WERI-Rb-1 (cell line): ENCODE measurements around the gene MYO18A.
A peak's percentile ranks its signal among the peaks of the same experiment; 100 is the strongest.

Experiments used
- DNase-seq: peaks from one replicate; pipeline ENCODE4 v3.0.0-alpha.2; 2020
- H3K27ac ChIP-seq: fragments of 250-450 bp; sonication (Bioruptor Pico); 2 replicates; pipeline ENCODE4 v1.5.1; 2020; ENCODE audit warnings: mild to moderate bottlenecking, moderate library complexity
- H3K27me3 ChIP-seq: fragments of 250-450 bp; sonication (Bioruptor Pico); 2 replicates; pipeline ENCODE4 v1.5.1; 2021; ENCODE audit warnings: mild to moderate bottlenecking, low read depth, moderate library complexity; ENCODE audit not compliant: insufficient read depth, severe bottlenecking
- H3K36me3 ChIP-seq: fragments of 250-450 bp; sonication (Bioruptor Pico); 2 replicates; pipeline ENCODE4 v1.5.1; 2020; ENCODE audit warnings: mild to moderate bottlenecking, moderate library complexity
- H3K4me3 ChIP-seq: 2 replicates; pipeline ENCODE4 v1.5.1; 2011; ENCODE audit warnings: low read depth, mild to moderate bottlenecking, control low read depth, low read length
- H3K9me3 ChIP-seq: fragments of 250-450 bp; sonication (Bioruptor Pico); 2 replicates; pipeline ENCODE4 v1.5.1; 2021; ENCODE audit warnings: mild to moderate bottlenecking, moderate library complexity; ENCODE audit not compliant: severe bottlenecking
- TF ChIP-seq, protein P1 (sequence below): IDR thresholded peaks from 2 replicates; pipeline ENCODE4 v1.5.1; 2011; ENCODE audit warnings: low read depth, mild to moderate bottlenecking, control low read depth, inconsistent platforms, low read length

MYO18A gene

DNA sequence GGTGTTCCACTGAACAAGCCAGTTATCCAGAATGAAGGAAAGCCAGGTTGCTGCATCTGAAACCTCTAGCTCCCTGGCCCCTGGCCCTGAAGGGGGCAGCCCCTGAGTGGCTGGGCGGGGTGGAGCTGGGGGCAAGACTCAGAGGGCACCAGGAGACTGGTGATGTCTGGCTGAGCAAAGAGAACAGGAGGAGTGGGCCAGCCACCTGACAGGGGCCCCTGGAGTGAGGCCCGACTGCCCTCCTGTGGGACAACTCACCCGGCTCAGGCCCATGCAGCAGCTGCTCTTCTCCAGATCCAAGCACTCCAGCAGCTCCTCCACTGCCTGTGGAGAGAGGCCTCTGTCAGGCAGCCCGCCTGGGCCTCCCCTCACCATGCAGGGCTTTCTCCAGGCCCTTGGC lies 76.9 kb downstream of the MYO18A start:
- H3K27ac ChIP-seq, result no peak overlapping the region

DNA sequence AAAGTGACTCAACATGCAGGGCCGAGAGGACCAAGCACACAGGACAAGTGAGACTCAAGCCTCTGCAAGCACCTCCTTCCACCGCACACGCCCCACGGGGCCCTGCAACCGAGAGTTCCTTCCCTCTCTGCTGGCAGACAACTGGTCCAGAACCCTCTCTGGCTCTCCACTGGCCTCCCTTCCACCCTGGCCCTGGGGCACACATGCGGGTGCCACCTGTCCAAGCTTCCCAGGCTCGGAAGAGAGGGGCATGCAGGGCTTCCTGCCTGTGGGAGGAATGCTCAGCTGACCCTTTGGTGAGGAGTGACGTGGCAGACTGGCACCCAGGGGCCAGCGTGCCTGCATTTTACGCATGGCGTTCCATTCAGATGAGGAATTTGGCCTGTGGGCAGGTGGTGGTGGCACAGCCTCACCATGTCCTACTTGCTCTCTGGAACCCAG lies 77.4 kb downstream of the MYO18A start:
- no peaks in the 10 kb centered on the region for H3K9me3 ChIP-seq
- DNase-seq, result no peak
- TF ChIP-seq, protein P1, sequence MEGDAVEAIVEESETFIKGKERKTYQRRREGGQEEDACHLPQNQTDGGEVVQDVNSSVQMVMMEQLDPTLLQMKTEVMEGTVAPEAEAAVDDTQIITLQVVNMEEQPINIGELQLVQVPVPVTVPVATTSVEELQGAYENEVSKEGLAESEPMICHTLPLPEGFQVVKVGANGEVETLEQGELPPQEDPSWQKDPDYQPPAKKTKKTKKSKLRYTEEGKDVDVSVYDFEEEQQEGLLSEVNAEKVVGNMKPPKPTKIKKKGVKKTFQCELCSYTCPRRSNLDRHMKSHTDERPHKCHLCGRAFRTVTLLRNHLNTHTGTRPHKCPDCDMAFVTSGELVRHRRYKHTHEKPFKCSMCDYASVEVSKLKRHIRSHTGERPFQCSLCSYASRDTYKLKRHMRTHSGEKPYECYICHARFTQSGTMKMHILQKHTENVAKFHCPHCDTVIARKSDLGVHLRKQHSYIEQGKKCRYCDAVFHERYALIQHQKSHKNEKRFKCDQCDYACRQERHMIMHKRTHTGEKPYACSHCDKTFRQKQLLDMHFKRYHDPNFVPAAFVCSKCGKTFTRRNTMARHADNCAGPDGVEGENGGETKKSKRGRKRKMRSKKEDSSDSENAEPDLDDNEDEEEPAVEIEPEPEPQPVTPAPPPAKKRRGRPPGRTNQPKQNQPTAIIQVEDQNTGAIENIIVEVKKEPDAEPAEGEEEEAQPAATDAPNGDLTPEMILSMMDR, result no peak
- no peak overlapping the region for H3K4me3 ChIP-seq
- peak overlapping the region; percentile 47 for H3K27ac ChIP-seq
- peaks cover 20% of the 10 kb centered on the region for H3K36me3 ChIP-seq
- H3K27me3 ChIP-seq, result no peaks in the 10 kb centered on the region

More for the DNA sequence above, 76.9 kb downstream of the MYO18A start:
- no peak for DNase-seq
- TF ChIP-seq, protein P1, result 0 out of 2 replicates have a peak, but pooled peaks have one; percentile 9
- Histone ChIP-seq H3K36me3 (peaks cover 15% of the 10 kb centered on the region), H3K9me3 (no peaks in the 10 kb centered on the region), H3K4me3 (no peak overlapping the region), H3K27me3 (no peaks in the 10 kb centered on the region)

DNA sequence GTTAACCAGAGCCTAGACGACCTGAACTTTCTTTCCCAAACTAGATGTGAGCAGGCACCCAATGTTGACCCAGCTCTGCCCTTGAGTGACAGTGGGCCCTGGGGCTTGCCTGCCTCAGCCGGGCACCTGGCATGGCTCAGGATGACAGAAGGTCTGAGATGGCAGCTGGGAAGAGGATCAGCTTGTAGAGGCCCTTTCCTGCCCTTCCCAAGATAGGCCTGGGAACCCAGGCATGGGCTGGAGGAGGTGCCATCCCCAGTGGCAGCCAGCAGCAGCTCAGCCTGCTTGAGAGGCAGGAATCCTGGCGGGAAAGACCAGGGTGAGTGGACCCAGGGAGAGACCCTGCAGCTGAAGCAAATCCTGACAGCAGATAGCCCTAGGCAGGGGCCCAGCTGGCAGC lies 78.2 kb downstream of the MYO18A start:
- TF ChIP-seq, protein P1, result no peak
- H3K27ac ChIP-seq, result peak overlapping the region; percentile 47
- no peaks in the 10 kb centered on the region for H3K27me3 ChIP-seq
- no peak overlapping the region for H3K4me3 ChIP-seq
- peak; percentile 50 for DNase-seq
- H3K36me3 ChIP-seq, result peaks cover 26% of the 10 kb centered on the region
- H3K9me3 ChIP-seq, result no peaks in the 10 kb centered on the region

DNA sequence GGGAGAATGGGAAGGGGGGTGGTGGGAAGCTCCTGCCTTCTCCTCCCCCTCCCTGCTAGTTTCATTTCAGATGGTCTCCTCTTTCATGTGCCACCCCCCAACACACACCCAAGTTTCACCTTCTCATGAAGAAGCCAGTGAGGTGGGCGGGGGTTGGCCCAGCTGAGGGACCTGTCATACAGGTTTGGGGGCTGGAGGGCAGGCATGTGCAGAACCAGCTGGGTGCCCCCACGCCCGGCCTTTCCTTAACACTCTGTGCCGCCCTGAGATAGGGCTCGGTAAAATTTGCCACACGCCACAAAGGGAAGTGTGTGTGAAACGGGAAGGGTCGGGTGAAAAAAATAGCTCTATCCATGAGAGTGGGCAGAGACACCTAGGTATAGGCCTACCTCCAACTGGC lies 79.9 kb downstream of the MYO18A start:
- H3K27ac ChIP-seq, result no peak overlapping the region
- H3K27me3 ChIP-seq, result no peaks in the 10 kb centered on the region
- DNase-seq, result no peak
- no peak overlapping the region for H3K4me3 ChIP-seq
- TF ChIP-seq, protein P1, result no peak
- H3K36me3 ChIP-seq, result peaks cover 38% of the 10 kb centered on the region
- no peaks in the 10 kb centered on the region for H3K9me3 ChIP-seq

DNA sequence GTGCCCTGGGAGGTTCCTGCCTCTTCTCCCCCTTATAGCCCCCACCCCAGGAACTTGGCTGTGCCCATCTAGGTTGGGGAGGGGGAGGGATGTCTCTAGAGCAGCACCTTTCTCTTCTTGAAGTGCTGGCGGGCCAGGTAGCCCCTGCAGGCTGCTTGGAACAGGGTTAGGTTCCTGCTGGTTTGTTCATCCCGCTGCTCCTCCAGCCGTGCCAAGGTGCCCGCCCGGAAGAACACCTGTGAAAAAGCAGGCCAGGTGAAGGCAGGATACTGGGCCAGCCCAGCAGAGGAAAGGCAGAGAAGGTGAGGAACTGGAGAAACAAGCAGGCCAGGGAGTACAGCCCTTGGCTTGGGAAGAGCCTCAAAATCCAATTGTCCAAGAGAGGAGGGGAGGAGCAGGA lies 80.7 kb downstream of the MYO18A start:
- TF ChIP-seq, protein P1, result no peak
- no peak overlapping the region for H3K27ac ChIP-seq
- no peak overlapping the region for H3K4me3 ChIP-seq
- DNase-seq, result no peak
- peaks cover 46% of the 10 kb centered on the region for H3K36me3 ChIP-seq
- H3K9me3 ChIP-seq, result no peaks in the 10 kb centered on the region
- H3K27me3 ChIP-seq, result no peaks in the 10 kb centered on the region

DNA sequence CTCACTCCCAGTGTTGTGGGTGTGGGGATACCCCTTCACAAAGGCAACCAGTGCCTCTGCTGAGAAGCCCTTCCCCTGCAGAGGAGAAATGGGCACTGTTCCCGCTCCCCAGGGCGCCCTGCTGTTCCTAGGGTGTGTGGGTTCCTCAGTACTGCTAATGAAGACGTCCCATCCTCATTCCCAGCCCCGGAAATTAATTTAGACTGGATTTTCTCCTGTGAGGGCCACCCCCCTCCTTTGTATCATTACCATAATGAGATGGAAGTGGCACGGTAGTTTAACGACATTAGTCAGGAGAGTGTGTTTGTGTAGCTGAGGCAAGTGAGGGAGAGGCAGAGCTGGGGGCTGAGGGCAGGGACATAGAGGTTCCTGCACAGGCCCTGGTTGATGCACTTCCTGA lies 84.1 kb downstream of the MYO18A start:
- DNase-seq, result no peak
- TF ChIP-seq, protein P1, result no peak
- no peak overlapping the region for H3K27ac ChIP-seq
- no peak overlapping the region for H3K4me3 ChIP-seq
- no peaks in the 10 kb centered on the region for H3K9me3 ChIP-seq
- H3K27me3 ChIP-seq, result no peaks in the 10 kb centered on the region
- peaks cover 64% of the 10 kb centered on the region for H3K36me3 ChIP-seq
